GM12878 (cell line): Measurements from ENCODE around the gene CYSLTR1. TPM values are rescaled to one million over a fixed set of nuclear protein-coding genes. Genes with fewer than 3 reads are reported as not detected.

Source experiments
- ATAC-seq: fragments of 200-7000 bp; cut with Tn5 transposase; 3 replicates; pipeline ENCODE4 v1.9.1; 2020; ENCODE audit warnings: mild to moderate bottlenecking, moderate library complexity
- BruUV-seq: library from RNA; stranded (reverse); fragments of 400-500 nt; replicated peaks from 2 replicates; lab custom pipeline; 2021; lab: Mats Ljungman, UMichigan
- CTCF ChIA-PET: fragments of 300-600 bp; sonication (Branson Sonifier 250); formaldehyde crosslinking; extraction: SDS; loops from one replicate; lab custom pipeline; 2021; ENCODE audit warnings: inconsistent platforms; lab: Yijun Ruan, JAX
- POLR2A ChIA-PET: fragments of 350-600 bp; formaldehyde crosslinking; extraction: SDS; loops from one replicate; lab custom pipeline; 2021; ENCODE audit warnings: inconsistent platforms; lab: Charles Lee
- RAD21 ChIA-PET: fragments of 300-600 bp; sonication (Branson Sonifier 250); formaldehyde crosslinking; loops from one replicate; lab custom pipeline; 2023; ENCODE audit warnings: antibody characterized with exemption; ENCODE audit not compliant: unreplicated experiment; lab: Charles Lee
- SMC1A ChIA-PET: fragments of 300-600 bp; sonication (Branson Sonifier 250); formaldehyde crosslinking; loops from one replicate; lab custom pipeline; 2023; ENCODE audit not compliant: unreplicated experiment, uncharacterized antibody; lab: Charles Lee
- DNase-seq: peaks from one replicate; pipeline ENCODE4 v3.0.0-alpha.2; 2011; ENCODE audit warnings: low read depth, low spot score
- FAIRE-seq: peaks from 3 replicates; lab custom pipeline; 2011; peaks lifted over from hg19 to GRCh38; lab: Jason Lieb, UNC
- H2AFZ ChIP-seq: 2 replicates; pipeline ENCODE4 v1.6.0; 2011; ENCODE audit warnings: low read depth, low read length, control low read depth; ENCODE audit not compliant: control insufficient read depth
- H3K27ac ChIP-seq: 2 replicates; pipeline ENCODE4 v1.5.1; 2011; ENCODE audit warnings: control low read depth; ENCODE audit not compliant: control insufficient read depth, insufficient read depth
- H3K27me3 ChIP-seq, 2 experiments: replicated peaks in 1 of 2; 2 replicates each; pipeline versions ENCODE4 v1.6.0 to v1.6.1; 2011; ENCODE audit warnings: low read length in 1 of 2; ENCODE audit not compliant: control insufficient read depth in 2 of 2, insufficient read depth in 2 of 2
- H3K36me3 ChIP-seq, 2 experiments: 2 replicates each; pipeline ENCODE4 v1.5.1; 2011; ENCODE audit warnings: low read length in 1 of 2; ENCODE audit not compliant: control insufficient read depth in 2 of 2, insufficient read depth in 2 of 2
- H3K4me1 ChIP-seq: 2 replicates; pipeline ENCODE4 v1.6.1; 2011; ENCODE audit warnings: mild to moderate bottlenecking, low read length, moderate library complexity, mixed read lengths; ENCODE audit not compliant: control insufficient read depth, insufficient read depth
- H3K4me2 ChIP-seq: 2 replicates; pipeline ENCODE4 v1.6.0; 2011; ENCODE audit warnings: control low read depth; ENCODE audit not compliant: control insufficient read depth, insufficient read depth
- H3K4me3 ChIP-seq: fragments of 200-600 bp; sonication (generic); 2 replicates; pipeline ENCODE4 v1.5.1; 2016
- H3K79me2 ChIP-seq: 2 replicates; pipeline ENCODE4 v1.6.0; 2011; ENCODE audit warnings: low read length; ENCODE audit not compliant: control insufficient read depth, insufficient read depth
- H3K9ac ChIP-seq: 2 replicates; pipeline ENCODE4 v1.8.0; 2011; ENCODE audit warnings: low read length, control low read depth, mixed read lengths; ENCODE audit not compliant: control insufficient read depth, insufficient read depth
- H3K9me3 ChIP-seq: replicated peaks from 3 replicates; pipeline ENCODE4 v1.5.1; 2011; ENCODE audit warnings: mild to moderate bottlenecking, low read length; ENCODE audit not compliant: control insufficient read depth, insufficient read depth
- H4K20me1 ChIP-seq: 2 replicates; pipeline ENCODE4 v1.6.0; 2011; ENCODE audit not compliant: control insufficient read depth, insufficient read depth
- FOS ChIP-seq: IDR thresholded peaks from 3 replicates; pipeline ENCODE4 v1.6.1; 2011; ENCODE audit warnings: borderline replicate concordance; ENCODE audit not compliant: insufficient read length; ENCODE audit errors: extremely low read depth
- HDAC6 ChIP-seq: fragments of 200-600 bp; sonication (generic); IDR thresholded peaks from one replicate; pipeline ENCODE4 v1.8.0; 2017; ENCODE audit warnings: antibody characterized with exemption; ENCODE audit not compliant: unreplicated experiment
- HDGF ChIP-seq: fragments of 450-650 bp; IDR thresholded peaks from 2 replicates; pipeline ENCODE4 v1.6.1; 2016; ENCODE audit warnings: antibody characterized with exemption
- IRF4 ChIP-seq: IDR thresholded peaks from 2 replicates; pipeline ENCODE4 v1.6.1; 2011; ENCODE audit warnings: low read depth, low read length
- KDM1A ChIP-seq: fragments of 200-600 bp; sonication (generic); IDR thresholded peaks from 2 replicates; pipeline ENCODE4 v1.6.1; 2016; ENCODE audit warnings: borderline replicate concordance
- MTA3 ChIP-seq: IDR thresholded peaks from 2 replicates; pipeline ENCODE4 v1.6.1; 2012; ENCODE audit warnings: low read length, inconsistent platforms, borderline replicate concordance
- NR2C1 ChIP-seq: fragments of 450-650 bp; IDR thresholded peaks from 2 replicates; pipeline ENCODE4 v1.6.1; 2017; ENCODE audit warnings: antibody characterized with exemption, mild to moderate bottlenecking, moderate library complexity
- NRF1 ChIP-seq: conservative IDR thresholded peaks from 2 replicates; pipeline ENCODE4 v1.6.1; 2011; ENCODE audit warnings: mild to moderate bottlenecking, low read depth, low read length, improper control_type of control experiment
- POLR2A ChIP-seq: IDR thresholded peaks from 2 replicates; pipeline ENCODE4 v1.6.1; 2011; ENCODE audit warnings: low read depth, mild to moderate bottlenecking, low read length
- POLR2AphosphoS2 ChIP-seq: IDR thresholded peaks from 2 replicates; pipeline ENCODE4 v1.6.1; 2011; ENCODE audit warnings: low read depth, mild to moderate bottlenecking, low read length, improper control_type of control experiment, moderate library complexity
- RB1 ChIP-seq: fragments of 450-650 bp; formaldehyde crosslinking; IDR thresholded peaks from 2 replicates; pipeline ENCODE4 v1.6.1; 2017; ENCODE audit warnings: mild to moderate bottlenecking, borderline replicate concordance
- RUNX3 ChIP-seq: IDR thresholded peaks from 2 replicates; pipeline ENCODE4 v1.6.1; 2012; ENCODE audit warnings: low read length, inconsistent platforms
- SMARCA5 ChIP-seq: fragments of 450-650 bp; IDR thresholded peaks from 2 replicates; pipeline ENCODE4 v1.6.1; 2017; ENCODE audit warnings: mild to moderate bottlenecking
- SMC3 ChIP-seq: IDR thresholded peaks from 2 replicates; pipeline ENCODE4 v1.6.1; 2011; ENCODE audit warnings: low read length, improper control_type of control experiment, borderline replicate concordance
- TCF7 ChIP-seq: IDR thresholded peaks from 2 replicates; pipeline ENCODE4 v1.6.1; 2014; ENCODE audit warnings: antibody characterized with exemption, borderline replicate concordance
- ZNF384 ChIP-seq: IDR thresholded peaks from 2 replicates; pipeline ENCODE4 v1.6.1; 2012; ENCODE audit warnings: low read depth, mild to moderate bottlenecking, low read length, improper control_type of control experiment, borderline replicate concordance
- WGBS: methylation state at CpG from one replicate; pipeline ENCODE4 v1.1.6; 2016; ENCODE audit warnings: low lambda C conversion rate; ENCODE audit not compliant: insufficient replicate concordance, insufficient coverage; ENCODE audit errors: missing lambda C conversion rate; 5-methylcytosine and 5-hydroxymethylcytosine counted together
- in situ Hi-C: fragments of 300-500 bp; cut with MboI; formaldehyde crosslinking; loops from 9 replicates; pipeline ENCODE4 v1.14.3; 2018; ENCODE audit warnings: mixed read lengths
- intact Hi-C: fragments of 100-400 bp; cut with micrococcal nuclease; formaldehyde crosslinking; loops from one replicate; pipeline ENCODE4 v1.14.2; 2022; ENCODE audit not compliant: unreplicated experiment
- polyA plus RNA-seq, 11 experiments: library from polyadenylated mRNA; depleted of rRNA in 4 of 11; unstranded in 6 of 11; stranded (reverse) in 5 of 11; fragments of >200 nt; fragmentation: Nextera tagmentation in 4 of 11; fragmentation: Illumina TruSeq in 1 of 11; extraction: Ambion mirVana in 4 of 11; extraction: Trizol in 1 of 11; gene quantifications; 1 replicate in 1 of 11; 2 replicates in 10 of 11; pipeline versions ENCODE4 v1.2.1 to v1.2.3, GENCODE V29; 2011 to 2016; ENCODE audit warnings: inconsistent platforms in 2 of 11, missing spikeins in 2 of 11, low read depth in 1 of 11
- total RNA-seq, 4 experiments: library from RNA; depleted of rRNA in 3 of 4; stranded (reverse); fragments of >200 nt in 3 of 4; fragmentation: Illumina TruSeq in 1 of 4; extraction: Trizol in 1 of 4; gene quantifications; 2 replicates each; pipeline versions ENCODE4 v1.2.1 to v1.2.3, GENCODE V29; 2013 to 2021
- TF ChIP-seq, protein P1 (sequence below): fragments of 450-650 bp; IDR thresholded peaks from 2 replicates; pipeline ENCODE4 v1.6.1; 2017; ENCODE audit warnings: mild to moderate bottlenecking, moderate library complexity
- TF ChIP-seq, protein P2 (sequence below): fragments of 450-650 bp; conservative IDR thresholded peaks from 2 replicates; pipeline ENCODE4 v1.6.1; 2017; ENCODE audit warnings: mild to moderate bottlenecking, moderate library complexity

CYSLTR1 gene
- total and polyA plus RNA-seq, 10 of the 15 experiments (the other 5 are each of a cell fraction or from before 2014, with no cell fraction given) = 13.7 to 42.0 (median 24.0) TPM

DNA sequence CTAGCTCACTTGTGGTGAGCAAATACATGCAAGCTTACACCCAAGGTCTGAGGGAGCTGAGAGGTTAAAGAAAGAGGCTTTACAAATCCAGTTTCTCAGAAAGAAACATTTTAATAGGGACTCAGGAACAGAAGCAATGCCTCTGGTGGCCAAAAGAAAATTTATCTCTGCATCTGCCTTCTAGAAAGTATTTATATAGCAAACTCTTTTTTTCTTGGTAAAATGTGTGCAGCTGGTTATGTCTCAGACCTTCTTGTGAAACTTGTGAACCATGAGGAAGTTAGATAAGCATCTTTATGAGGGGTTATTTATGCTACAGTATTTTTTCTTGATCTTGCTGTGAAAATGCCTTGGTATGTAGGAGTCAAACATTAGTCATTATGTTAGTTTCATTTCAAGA is 48.5 kb upstream of the CYSLTR1 start (continued):
- TF ChIP-seq NRF1 (no peak), TCF7 (no peak), RB1 (no peak), SMC3 (no peak), KDM1A (no peak)

DNA sequence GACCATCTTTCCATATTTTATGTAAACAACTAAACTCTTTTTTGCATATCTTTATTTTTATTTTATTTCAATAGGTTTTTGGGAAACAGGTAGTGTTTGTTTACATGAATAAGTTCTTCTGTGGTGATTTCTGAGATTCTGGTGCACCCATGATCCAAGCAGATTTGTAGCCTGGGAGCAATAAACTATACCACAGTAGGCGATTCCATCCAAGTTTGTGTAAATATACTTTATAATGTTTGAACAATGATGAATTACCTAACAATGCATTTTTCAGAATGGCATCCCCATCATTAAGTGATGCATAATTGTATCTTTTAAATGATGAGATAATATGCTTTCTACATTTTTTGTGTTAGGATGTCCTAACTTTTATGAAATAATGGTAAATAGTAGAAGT is 39.2 kb upstream of the CYSLTR1 start:
- Histone ChIP-seq H4K20me1 (no peaks in the 10 kb centered on the region), H3K27me3 (no peaks in the 10 kb centered on the region), H3K27ac (no peak overlapping the region), H3K4me1 (no peaks in the 10 kb centered on the region), H3K9me3 (no peaks in the 10 kb centered on the region), H2AFZ (no peak overlapping the region), H3K9ac (no peak overlapping the region), H3K4me3 (no peak overlapping the region), H3K4me2 (no peak overlapping the region), H3K79me2 (no peaks in the 10 kb centered on the region), H3K36me3 (no peaks in the 10 kb centered on the region)
- in situ Hi-C loops (no loop called here), intact Hi-C loops (no loop called here)
- ChIA-PET SMC1A (no interaction called here), RAD21 (no interaction called here), CTCF (no interaction called here), POLR2A (no interaction called here)
- WGBS = 72% methylated on average over 1 of the region's 1 CpG
- ATAC-seq = no peak
- BruUV-seq = no TSS peak
- no peak for FAIRE-seq
- DNase-seq = no peak
- TF ChIP-seq MTA3 (no peak), FOS (no peak), IRF4 (no peak), POLR2AphosphoS2 (no peak), RUNX3 (no peak), ZNF384 (no peak), HDAC6 (no peak), HDGF (no peak), SMARCA5 (no peak), NR2C1 (no peak), POLR2A (no peak)
- TF ChIP-seq, protein P1, sequence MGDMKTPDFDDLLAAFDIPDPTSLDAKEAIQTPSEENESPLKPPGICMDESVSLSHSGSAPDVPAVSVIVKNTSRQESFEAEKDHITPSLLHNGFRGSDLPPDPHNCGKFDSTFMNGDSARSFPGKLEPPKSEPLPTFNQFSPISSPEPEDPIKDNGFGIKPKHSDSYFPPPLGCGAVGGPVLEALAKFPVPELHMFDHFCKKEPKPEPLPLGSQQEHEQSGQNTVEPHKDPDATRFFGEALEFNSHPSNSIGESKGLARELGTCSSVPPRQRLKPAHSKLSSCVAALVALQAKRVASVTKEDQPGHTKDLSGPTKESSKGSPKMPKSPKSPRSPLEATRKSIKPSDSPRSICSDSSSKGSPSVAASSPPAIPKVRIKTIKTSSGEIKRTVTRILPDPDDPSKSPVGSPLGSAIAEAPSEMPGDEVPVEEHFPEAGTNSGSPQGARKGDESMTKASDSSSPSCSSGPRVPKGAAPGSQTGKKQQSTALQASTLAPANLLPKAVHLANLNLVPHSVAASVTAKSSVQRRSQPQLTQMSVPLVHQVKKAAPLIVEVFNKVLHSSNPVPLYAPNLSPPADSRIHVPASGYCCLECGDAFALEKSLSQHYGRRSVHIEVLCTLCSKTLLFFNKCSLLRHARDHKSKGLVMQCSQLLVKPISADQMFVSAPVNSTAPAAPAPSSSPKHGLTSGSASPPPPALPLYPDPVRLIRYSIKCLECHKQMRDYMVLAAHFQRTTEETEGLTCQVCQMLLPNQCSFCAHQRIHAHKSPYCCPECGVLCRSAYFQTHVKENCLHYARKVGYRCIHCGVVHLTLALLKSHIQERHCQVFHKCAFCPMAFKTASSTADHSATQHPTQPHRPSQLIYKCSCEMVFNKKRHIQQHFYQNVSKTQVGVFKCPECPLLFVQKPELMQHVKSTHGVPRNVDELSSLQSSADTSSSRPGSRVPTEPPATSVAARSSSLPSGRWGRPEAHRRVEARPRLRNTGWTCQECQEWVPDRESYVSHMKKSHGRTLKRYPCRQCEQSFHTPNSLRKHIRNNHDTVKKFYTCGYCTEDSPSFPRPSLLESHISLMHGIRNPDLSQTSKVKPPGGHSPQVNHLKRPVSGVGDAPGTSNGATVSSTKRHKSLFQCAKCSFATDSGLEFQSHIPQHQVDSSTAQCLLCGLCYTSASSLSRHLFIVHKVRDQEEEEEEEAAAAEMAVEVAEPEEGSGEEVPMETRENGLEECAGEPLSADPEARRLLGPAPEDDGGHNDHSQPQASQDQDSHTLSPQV = no peak
- TF ChIP-seq, protein P2, sequence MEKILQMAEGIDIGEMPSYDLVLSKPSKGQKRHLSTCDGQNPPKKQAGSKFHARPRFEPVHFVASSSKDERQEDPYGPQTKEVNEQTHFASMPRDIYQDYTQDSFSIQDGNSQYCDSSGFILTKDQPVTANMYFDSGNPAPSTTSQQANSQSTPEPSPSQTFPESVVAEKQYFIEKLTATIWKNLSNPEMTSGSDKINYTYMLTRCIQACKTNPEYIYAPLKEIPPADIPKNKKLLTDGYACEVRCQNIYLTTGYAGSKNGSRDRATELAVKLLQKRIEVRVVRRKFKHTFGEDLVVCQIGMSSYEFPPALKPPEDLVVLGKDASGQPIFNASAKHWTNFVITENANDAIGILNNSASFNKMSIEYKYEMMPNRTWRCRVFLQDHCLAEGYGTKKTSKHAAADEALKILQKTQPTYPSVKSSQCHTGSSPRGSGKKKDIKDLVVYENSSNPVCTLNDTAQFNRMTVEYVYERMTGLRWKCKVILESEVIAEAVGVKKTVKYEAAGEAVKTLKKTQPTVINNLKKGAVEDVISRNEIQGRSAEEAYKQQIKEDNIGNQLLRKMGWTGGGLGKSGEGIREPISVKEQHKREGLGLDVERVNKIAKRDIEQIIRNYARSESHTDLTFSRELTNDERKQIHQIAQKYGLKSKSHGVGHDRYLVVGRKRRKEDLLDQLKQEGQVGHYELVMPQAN = no peak
